ENCODE data around the gene NCOR1. TPM values are rescaled to one million over a fixed set of nuclear protein-coding genes. Genes with fewer than 3 reads are reported as not detected.

NCOR1 gene
- total RNA-seq (100 to 1,000 TPM; 134 to 173 (median 152) TPM), total RNA-seq (122 to 327 (median 243) reads per million in 29 experiments)
- 135 TPM for total RNA-seq (2013)

GRCh38 chr17:16215273-16215964, at the start of gene NCOR1:
Gene NCOR1, minus strand, starts transcription at chr17:16215534. Its CDS starts 20,965 bp downstream, at chr17:16194569.
- WGBS (ENCODE audit: insufficient coverage), result 0% methylated on average over 82 of the region's 82 CpGs
- Mint-ChIP-seq H3K27ac (peak within 1 kb of the TSS; percentile 86 to 97), H3K27me3 (no peaks in the 10 kb centered on the region), H3K9me3 (no peaks in the 10 kb centered on the region), H3K4me3 (peak within 1 kb of the TSS; percentile 88 to 97 (median 89)), H3K36me3 (no peaks in the 10 kb centered on the region), H3K4me1 (peaks cover 49 to 58% (median 55%) of the 10 kb centered on the region in 3 donors)
- no peaks in the 10 kb centered on the region for H3K9me3 ChIP-seq
- POLR2A ChIA-PET, result interaction anchor here in 1 of 2 donors (0.6 kb wide), 1 partner anchor 1910 kb away, joined by 6 read pairs; no protein-coding TSS in a partner anchor
- ATAC-seq (replicated peaks in 1 of 4) (peak; percentile 87 to 90 (median 88)), DNase-seq (peak; percentile 73 to 92 (median 83))
- CTCF ChIA-PET, result interaction anchor here in 1 of 2 donors (0.6 to 0.9 kb wide), 3 partner anchors 48 to 217 kb away, joined by 3 to 6 read pairs (median 3); no protein-coding TSS in a partner anchor
- H3K36me3 ChIP-seq (ENCODE audit: control insufficient read depth in 2 of 2, extremely low read depth in 1 of 2, insufficient read depth in 1 of 2, low read length in 1 of 2), result no peaks in the 10 kb centered on the region
- H3K27me3 ChIP-seq (replicated peaks in 1 of 2; ENCODE audit: control insufficient read depth in 2 of 2, extremely low read depth in 1 of 2, insufficient read depth in 2 of 2, low read length in 1 of 2), result no peaks in the 10 kb centered on the region
- H3K4me1 ChIP-seq (ENCODE audit: control insufficient read depth in 1 of 2, extremely low read depth in 1 of 2, insufficient read depth in 2 of 2, low read length in 2 of 2), result peaks cover 28 to 35% of the 10 kb centered on the region in 2 experiments
- peak within 1 kb of the TSS; percentile 70 for H3K27ac ChIP-seq (ENCODE audit: low read length)
- peak within 1 kb of the TSS; percentile 73 to 82 for H3K4me3 ChIP-seq (ENCODE audit: control insufficient read depth in 1 of 2, extremely low read depth in 1 of 2, low read length in 1 of 2)

- DNase-seq (no peak), ATAC-seq (replicated peaks in 1 of 4) (no peak)
- Histone ChIP-seq H3K9me3 (no peaks in the 10 kb centered on the region), H3K36me3 (ENCODE audit: control insufficient read depth in 2 of 2, extremely low read depth in 1 of 2, insufficient read depth in 1 of 2, low read length in 1 of 2) (peaks cover 5 to 11% of the 10 kb centered on the region in 2 donors), H3K27me3 (replicated peaks in 1 of 2; ENCODE audit: control insufficient read depth in 2 of 2, extremely low read depth in 1 of 2, insufficient read depth in 2 of 2, low read length in 1 of 2) (no peaks in the 10 kb centered on the region), H3K4me3 (ENCODE audit: control insufficient read depth in 1 of 2, extremely low read depth in 1 of 2, low read length in 1 of 2) (no peak overlapping the region), H3K27ac (ENCODE audit: low read length) (no peak overlapping the region), H3K4me1 (ENCODE audit: control insufficient read depth in 1 of 2, extremely low read depth in 1 of 2, insufficient read depth in 2 of 2, low read length in 2 of 2) (peaks cover 0 to 4% of the 10 kb centered on the region in 2 experiments)
- H3K27ac Mint-ChIP-seq, result no peak overlapping the region
- H3K4me1 Mint-ChIP-seq, result peaks cover 6 to 14% (median 8%) of the 10 kb centered on the region in 3 donors
- H3K27me3 Mint-ChIP-seq, result no peaks in the 10 kb centered on the region
- no peak overlapping the region for H3K4me3 Mint-ChIP-seq
- POLR2A ChIA-PET, result no interaction called here
- H3K9me3 Mint-ChIP-seq, result no peaks in the 10 kb centered on the region
- CTCF ChIA-PET, result no interaction called here
- H3K36me3 Mint-ChIP-seq, result peaks cover 9% of the 10 kb centered on the region
- no CpG with 5 or more reads among the region's 4 CpGs for WGBS (ENCODE audit: insufficient coverage)
Observed at GRCh38 chr17:16262201-16262600, 46.9 kb upstream of the NCOR1 start.

DNA sequence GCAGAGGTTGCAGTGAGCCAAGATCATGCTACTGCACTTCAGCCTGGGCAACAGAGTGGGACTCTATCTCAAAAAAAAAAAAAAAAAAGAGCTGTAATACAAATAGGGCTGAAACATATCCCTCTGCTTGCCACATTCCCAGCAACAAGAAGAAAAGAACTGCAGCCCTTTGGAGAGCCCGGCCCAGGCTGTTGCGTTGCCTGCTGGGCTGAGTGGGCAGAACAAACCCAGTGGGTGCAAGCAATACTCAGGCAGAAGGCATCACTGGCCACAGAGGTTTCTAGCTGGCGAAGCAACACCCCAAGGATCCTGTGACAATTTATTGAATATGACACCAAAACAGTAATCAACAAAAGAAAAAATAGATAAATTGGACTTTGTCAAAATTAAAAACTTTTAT, 45.7 kb upstream of the NCOR1 start:
- CTCF ChIA-PET, result interaction anchor here in 1 of 2 donors (0.6 kb wide), 1 partner anchor 10 kb away, joined by 3 read pairs; no protein-coding TSS in a partner anchor
- Mint-ChIP-seq H3K4me3 (no peak overlapping the region), H3K27me3 (no peaks in the 10 kb centered on the region), H3K27ac (no peak overlapping the region), H3K4me1 (peaks cover 0 to 7% (median 4%) of the 10 kb centered on the region in 3 donors), H3K9me3 (no peaks in the 10 kb centered on the region), H3K36me3 (peaks cover 10% of the 10 kb centered on the region)
- DNase-seq, result no peak
- Histone ChIP-seq H3K9me3 (no peaks in the 10 kb centered on the region), H3K36me3 (ENCODE audit: control insufficient read depth in 2 of 2, extremely low read depth in 1 of 2, insufficient read depth in 1 of 2, low read length in 1 of 2) (peaks cover 5 to 11% of the 10 kb centered on the region in 2 donors), H3K27me3 (replicated peaks in 1 of 2; ENCODE audit: control insufficient read depth in 2 of 2, extremely low read depth in 1 of 2, insufficient read depth in 2 of 2, low read length in 1 of 2) (no peaks in the 10 kb centered on the region), H3K4me3 (ENCODE audit: control insufficient read depth in 1 of 2, extremely low read depth in 1 of 2, low read length in 1 of 2) (no peak overlapping the region), H3K27ac (ENCODE audit: low read length) (no peak overlapping the region), H3K4me1 (ENCODE audit: control insufficient read depth in 1 of 2, extremely low read depth in 1 of 2, insufficient read depth in 2 of 2, low read length in 2 of 2) (no peaks in the 10 kb centered on the region)
- ATAC-seq (replicated peaks in 1 of 4), result no peak
- POLR2A ChIA-PET, result no interaction called here
- WGBS (ENCODE audit: insufficient coverage), result 93% methylated on average over 2 of the region's 3 CpGs

- no peak overlapping the region for H3K27ac ChIP-seq (ENCODE audit: low read length)
Observed at GRCh38 chr17:16259926-16260325, 44.6 kb upstream of the NCOR1 start.

DNA sequence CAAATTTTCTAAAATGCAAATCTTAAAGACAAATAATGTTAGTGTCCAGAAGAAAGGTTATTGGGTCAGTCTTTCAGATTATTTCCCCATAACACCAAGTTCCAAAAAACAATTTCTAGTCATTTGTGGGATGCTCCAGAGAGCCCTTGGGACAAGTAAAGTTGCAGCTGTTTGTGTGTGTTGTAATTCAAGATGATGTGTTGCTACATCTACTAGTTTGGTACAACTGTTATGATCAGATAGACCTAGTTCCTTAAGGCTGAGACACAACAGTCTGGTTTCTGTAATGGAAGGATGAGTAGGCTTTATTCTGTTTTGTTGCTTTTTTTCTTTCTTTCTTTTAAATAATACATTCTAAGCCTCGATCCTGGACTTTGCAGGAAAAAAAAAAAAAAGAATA, 43.6 kb upstream of the NCOR1 start:
- H3K27ac ChIP-seq (ENCODE audit: low read length), result no peak overlapping the region
- H3K9me3 ChIP-seq, result no peaks in the 10 kb centered on the region
- H3K36me3 ChIP-seq (ENCODE audit: control insufficient read depth in 2 of 2, extremely low read depth in 1 of 2, insufficient read depth in 1 of 2, low read length in 1 of 2), result peaks cover 5 to 8% of the 10 kb centered on the region in 2 donors
- H3K27me3 ChIP-seq (replicated peaks in 1 of 2; ENCODE audit: control insufficient read depth in 2 of 2, extremely low read depth in 1 of 2, insufficient read depth in 2 of 2, low read length in 1 of 2), result no peaks in the 10 kb centered on the region
- ATAC-seq (replicated peaks in 1 of 4) (no peak), DNase-seq (no peak)
- no CpG with 5 or more reads among the region's 1 CpG for WGBS (ENCODE audit: insufficient coverage)
- Mint-ChIP-seq H3K9me3 (no peaks in the 10 kb centered on the region), H3K27me3 (no peaks in the 10 kb centered on the region), H3K4me3 (no peak overlapping the region), H3K27ac (no peak overlapping the region), H3K36me3 (peaks cover 19% of the 10 kb centered on the region), H3K4me1 (peaks cover 5 to 6% (median 6%) of the 10 kb centered on the region in 3 donors)
- H3K4me3 ChIP-seq (ENCODE audit: control insufficient read depth in 1 of 2, extremely low read depth in 1 of 2, low read length in 1 of 2), result no peak overlapping the region
- CTCF ChIA-PET, result no interaction called here
- H3K4me1 ChIP-seq (ENCODE audit: control insufficient read depth in 1 of 2, extremely low read depth in 1 of 2, insufficient read depth in 2 of 2, low read length in 2 of 2), result no peaks in the 10 kb centered on the region
- POLR2A ChIA-PET, result no interaction called here

More at GRCh38 chr17:16259926-16260325, 44.6 kb upstream of the NCOR1 start:
- Histone ChIP-seq H3K36me3 (ENCODE audit: control insufficient read depth in 2 of 2, extremely low read depth in 1 of 2, insufficient read depth in 1 of 2, low read length in 1 of 2) (peaks cover 5 to 8% of the 10 kb centered on the region in 2 donors), H3K4me1 (ENCODE audit: control insufficient read depth in 1 of 2, extremely low read depth in 1 of 2, insufficient read depth in 2 of 2, low read length in 2 of 2) (no peaks in the 10 kb centered on the region), H3K4me3 (ENCODE audit: control insufficient read depth in 1 of 2, extremely low read depth in 1 of 2, low read length in 1 of 2) (no peak overlapping the region), H3K27me3 (replicated peaks in 1 of 2; ENCODE audit: control insufficient read depth in 2 of 2, extremely low read depth in 1 of 2, insufficient read depth in 2 of 2, low read length in 1 of 2) (no peaks in the 10 kb centered on the region), H3K9me3 (no peaks in the 10 kb centered on the region)
- POLR2A ChIA-PET, result no interaction called here
- Mint-ChIP-seq H3K9me3 (no peaks in the 10 kb centered on the region), H3K27ac (no peak overlapping the region), H3K36me3 (peaks cover 17% of the 10 kb centered on the region), H3K4me3 (no peak overlapping the region), H3K27me3 (no peaks in the 10 kb centered on the region), H3K4me1 (peaks cover 6 to 7% (median 6%) of the 10 kb centered on the region in 3 donors)
- no peak for DNase-seq
- WGBS (ENCODE audit: insufficient coverage), result 100% methylated on average over 4 of the region's 6 CpGs
- no peak for ATAC-seq (replicated peaks in 1 of 4)
- CTCF ChIA-PET, result no interaction called here

DNA sequence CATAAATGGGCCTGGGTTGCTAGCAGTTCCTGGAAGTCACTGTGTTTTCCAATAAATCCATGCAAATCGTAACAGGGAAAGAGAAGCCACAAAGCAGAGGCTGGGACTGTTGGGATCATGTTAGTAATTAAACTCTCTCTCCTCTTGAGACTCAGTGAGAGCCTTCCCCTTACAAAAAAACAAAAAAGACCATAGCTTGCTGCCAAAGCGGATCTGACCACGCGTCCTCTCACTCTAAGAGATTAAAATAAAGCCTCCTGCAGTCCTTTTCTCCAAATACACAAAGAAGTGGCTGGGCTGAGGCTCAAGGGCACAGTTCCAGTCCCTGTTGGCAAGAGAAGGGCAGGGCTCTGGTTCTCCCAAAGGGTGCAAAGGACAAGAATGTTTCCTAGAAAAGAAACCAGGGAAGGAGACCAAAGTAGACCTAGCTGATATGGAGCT, 40.2 kb upstream of the NCOR1 start:
- H3K4me1 Mint-ChIP-seq, result peaks cover 6% of the 10 kb centered on the region in 3 donors
- no peaks in the 10 kb centered on the region for H3K9me3 Mint-ChIP-seq
- ATAC-seq (replicated peaks in 1 of 4) (no peak), DNase-seq (no peak)
- Histone ChIP-seq H3K4me1 (ENCODE audit: control insufficient read depth in 1 of 2, extremely low read depth in 1 of 2, insufficient read depth in 2 of 2, low read length in 2 of 2) (no peaks in the 10 kb centered on the region), H3K27ac (ENCODE audit: low read length) (no peak overlapping the region), H3K27me3 (replicated peaks in 1 of 2; ENCODE audit: control insufficient read depth in 2 of 2, extremely low read depth in 1 of 2, insufficient read depth in 2 of 2, low read length in 1 of 2) (no peaks in the 10 kb centered on the region), H3K36me3 (ENCODE audit: control insufficient read depth in 2 of 2, extremely low read depth in 1 of 2, insufficient read depth in 1 of 2, low read length in 1 of 2) (peaks cover 5 to 10% of the 10 kb centered on the region in 2 donors), H3K4me3 (ENCODE audit: control insufficient read depth in 1 of 2, extremely low read depth in 1 of 2, low read length in 1 of 2) (no peak overlapping the region), H3K9me3 (no peaks in the 10 kb centered on the region)
- 94% methylated on average over 3 of the region's 4 CpGs for WGBS (ENCODE audit: insufficient coverage)
- POLR2A ChIA-PET, result interaction anchor here in 1 of 2 donors (0.5 kb wide), 1 partner anchor 32 kb away, joined by 4 read pairs; no protein-coding TSS in a partner anchor
- peaks cover 25% of the 10 kb centered on the region for H3K36me3 Mint-ChIP-seq
- H3K4me3 Mint-ChIP-seq, result no peak overlapping the region
- no peaks in the 10 kb centered on the region for H3K27me3 Mint-ChIP-seq
- CTCF ChIA-PET, result no interaction called here
- no peak overlapping the region for H3K27ac Mint-ChIP-seq
